HG02571 (cell line): ENCODE results near the gene SAMHD1.
A peak's percentile ranks its signal among the peaks of the same experiment; 100 is the strongest.
"Not testable (repeated sequence)": the region's sequence is repeated elsewhere in the genome, so short reads cannot be mapped to it uniquely, and the experiment has no call there.

Experiments
- ATAC-seq: cut with Tn5 transposase; IDR thresholded peaks from one replicate; pipeline ENCODE4 v1.9.1; 2021; ENCODE audit warnings: mild to moderate bottlenecking, moderate library complexity; ENCODE audit not compliant: unreplicated experiment

The SAMHD1 gene

GRCh38 chr20:36917943-36918342 is 33.6 kb downstream of the SAMHD1 start:
- no peak for ATAC-seq

- no peak for ATAC-seq
Observed at GRCh38 chr20:36917240-36917639, 34.3 kb downstream of the SAMHD1 start.

- no peak for ATAC-seq
Observed at GRCh38 chr20:36916199-36916598, 35.3 kb downstream of the SAMHD1 start.

- no peak for ATAC-seq
Observed at GRCh38 chr20:36908603-36909002, 42.9 kb downstream of the SAMHD1 start.

GRCh38 chr20:36906086-36906485 is 45.4 kb downstream of the SAMHD1 start:
- not testable (repeated sequence) for ATAC-seq

- ATAC-seq, result not testable (repeated sequence)
Observed at GRCh38 chr20:36905566-36905965, 45.9 kb downstream of the SAMHD1 start.

GRCh38 chr20:36904690-36905089 is 46.8 kb downstream of the SAMHD1 start:
- ATAC-seq, result no peak

GRCh38 chr20:36895036-36895435 is 56.5 kb downstream of the SAMHD1 start:
- no peak for ATAC-seq

- no peak for ATAC-seq
Observed at GRCh38 chr20:36893801-36894200, 57.7 kb downstream of the SAMHD1 start.

GRCh38 chr20:36891211-36891610 is 60.3 kb downstream of the SAMHD1 start:
- no peak for ATAC-seq

GRCh38 chr20:36890586-36890985 is 60.9 kb downstream of the SAMHD1 start:
- ATAC-seq, result no peak

GRCh38 chr20:36888880-36889516 is 62.5 kb downstream of the SAMHD1 start:
- ATAC-seq, result no peak

GRCh38 chr20:36887752-36888090 is 63.8 kb downstream of the SAMHD1 start:
- ATAC-seq, result no peak

GRCh38 chr20:36886859-36887751 is 64.4 kb downstream of the SAMHD1 start:
- no peak for ATAC-seq

GRCh38 chr20:36885356-36885755 is 66.2 kb downstream of the SAMHD1 start:
- ATAC-seq, result no peak

GRCh38 chr20:36883977-36884535 is 67.5 kb downstream of the SAMHD1 start:
- no peak for ATAC-seq

GRCh38 chr20:36881888-36882287 is 69.6 kb downstream of the SAMHD1 start:
- ATAC-seq, result peak; percentile 50

- ATAC-seq, result no peak
Observed at GRCh38 chr20:36881331-36881730, 70.2 kb downstream of the SAMHD1 start.

- no peak for ATAC-seq
Observed at GRCh38 chr20:36880741-36881250, 70.7 kb downstream of the SAMHD1 start.

- no peak for ATAC-seq
Observed at GRCh38 chr20:36878941-36879340, 72.6 kb downstream of the SAMHD1 start.

GRCh38 chr20:36876473-36876833 is 75.1 kb downstream of the SAMHD1 start:
- ATAC-seq, result no peak
